ENCODE measurements around the gene LPP. TPM values are rescaled to one million over a fixed set of nuclear protein-coding genes. Genes with fewer than 3 reads are reported as not detected.

The LPP gene
- total RNA-seq, 2 experiments from 2014 or later: 51.3 to 58.9 TPM

DNA sequence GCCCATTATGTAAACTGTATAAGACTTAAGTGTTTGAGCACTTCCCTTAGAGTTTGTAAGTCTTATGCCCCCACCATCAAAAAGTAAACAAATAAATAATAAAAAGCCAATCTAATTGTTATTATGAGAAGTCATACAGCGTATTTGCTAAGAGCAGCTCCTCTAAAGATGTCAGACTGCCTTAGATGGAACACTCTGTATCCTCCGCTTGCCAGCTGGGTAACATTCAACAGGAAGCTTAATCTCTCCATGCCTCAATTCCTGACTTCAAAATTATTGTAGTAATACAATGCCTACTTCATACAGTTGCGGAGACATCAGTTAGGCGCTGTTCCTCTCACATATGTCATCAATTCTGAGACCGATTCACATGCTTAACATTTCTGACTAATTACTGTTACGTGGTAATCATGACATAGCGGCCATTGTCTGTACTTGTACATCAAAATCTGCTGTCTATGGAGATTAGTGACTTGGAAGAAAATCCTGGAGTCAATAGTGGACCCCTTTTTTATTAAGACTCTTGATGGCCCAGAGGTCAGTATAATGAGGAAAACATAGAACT is 417.7 kb downstream of the LPP start:
- H3K36me3 Mint-ChIP-seq (ENCODE audit: low read depth): no peaks in the 10 kb centered on the region
- ChIA-PET POLR2A (no interaction called here), CTCF (no interaction called here)
- DNase-seq (no peak), ATAC-seq (no peak)
- H3K4me3 Mint-ChIP-seq: no peak overlapping the region
- no peaks in the 10 kb centered on the region for H3K27me3 Mint-ChIP-seq (ENCODE audit: low read depth)
- H3K4me1 Mint-ChIP-seq (ENCODE audit: low read depth): peaks cover 6% of the 10 kb centered on the region
- H3K9me3 Mint-ChIP-seq (ENCODE audit: insufficient read depth): no peaks in the 10 kb centered on the region
- H3K27ac Mint-ChIP-seq: no peak overlapping the region

DNA sequence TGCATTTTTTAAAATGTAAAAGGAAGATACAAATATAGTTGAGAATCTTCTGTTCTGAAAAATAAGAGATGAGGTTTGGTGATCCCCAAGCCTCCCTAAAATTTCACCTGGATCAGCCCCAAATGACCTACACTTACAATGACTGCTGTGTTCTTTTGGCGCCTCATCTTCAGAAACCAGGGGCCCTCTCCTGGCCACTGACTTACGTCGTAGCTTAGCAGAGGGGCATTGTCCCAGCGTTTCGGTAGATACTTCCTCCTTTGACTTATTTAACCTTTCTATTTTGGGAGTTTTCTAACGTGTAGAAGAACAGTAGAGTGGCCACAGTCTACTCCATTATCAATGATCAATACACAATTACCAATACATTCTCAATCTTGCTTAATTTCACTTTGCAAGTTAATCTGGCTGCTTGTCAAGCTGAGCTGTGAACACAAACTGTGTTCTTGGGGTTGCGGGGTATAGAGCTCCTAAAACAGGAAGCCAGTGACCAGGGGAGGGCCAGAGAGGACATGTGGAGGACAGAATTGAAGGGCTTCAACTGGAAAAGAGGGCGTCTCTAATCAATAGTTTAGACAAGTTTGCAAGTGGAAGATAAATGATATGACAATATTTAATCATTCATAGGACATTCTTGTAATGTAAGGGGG is 419.5 kb downstream of the LPP start:
- POLR2A ChIA-PET: no interaction called here
- Mint-ChIP-seq H3K4me3 (no peak overlapping the region), H3K27me3 (ENCODE audit: low read depth) (no peaks in the 10 kb centered on the region), H3K27ac (no peak overlapping the region), H3K4me1 (ENCODE audit: low read depth) (peaks cover 7% of the 10 kb centered on the region), H3K36me3 (ENCODE audit: low read depth) (no peaks in the 10 kb centered on the region), H3K9me3 (ENCODE audit: insufficient read depth) (no peaks in the 10 kb centered on the region)
- DNase-seq (no peak), ATAC-seq (no peak)
- CTCF ChIA-PET: interaction anchor here (1.4 to 2.0 kb wide), 2 partner anchors 383 to 833 kb away, joined by 3 to 4 read pairs; no protein-coding TSS in a partner anchor

DNA sequence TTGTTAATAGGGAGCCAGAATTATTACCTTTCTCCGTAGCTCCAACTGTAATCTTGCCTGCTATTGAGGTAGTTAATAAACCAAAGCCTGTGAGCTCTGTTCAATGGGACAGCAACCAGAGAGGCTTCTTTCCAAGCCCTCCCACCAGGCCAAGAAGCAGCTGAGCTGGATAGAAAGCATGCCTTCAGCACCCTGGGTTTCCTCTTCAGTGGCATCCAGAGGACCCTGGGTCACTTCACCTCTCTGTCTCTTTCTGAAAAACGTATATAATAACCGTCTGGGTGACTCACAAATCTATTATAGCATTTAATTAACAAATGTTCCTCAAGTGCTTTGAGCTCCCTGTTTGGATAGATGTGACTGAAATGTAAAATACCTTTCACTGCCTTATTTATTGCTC is 420.0 kb downstream of the LPP start:
- CTCF ChIA-PET: interaction anchor here (1.4 to 2.0 kb wide), 2 partner anchors 382 to 834 kb away, joined by 3 to 4 read pairs; no protein-coding TSS in a partner anchor
- POLR2A ChIA-PET: no interaction called here
- DNase-seq (no peak), ATAC-seq (no peak)
- no peaks in the 10 kb centered on the region for H3K9me3 Mint-ChIP-seq (ENCODE audit: insufficient read depth)
- no peak overlapping the region for H3K4me3 Mint-ChIP-seq
- H3K4me1 Mint-ChIP-seq (ENCODE audit: low read depth): peaks cover 2% of the 10 kb centered on the region
- H3K36me3 Mint-ChIP-seq (ENCODE audit: low read depth): no peaks in the 10 kb centered on the region
- H3K27ac Mint-ChIP-seq: no peak overlapping the region
- H3K27me3 Mint-ChIP-seq (ENCODE audit: low read depth): no peaks in the 10 kb centered on the region

DNA sequence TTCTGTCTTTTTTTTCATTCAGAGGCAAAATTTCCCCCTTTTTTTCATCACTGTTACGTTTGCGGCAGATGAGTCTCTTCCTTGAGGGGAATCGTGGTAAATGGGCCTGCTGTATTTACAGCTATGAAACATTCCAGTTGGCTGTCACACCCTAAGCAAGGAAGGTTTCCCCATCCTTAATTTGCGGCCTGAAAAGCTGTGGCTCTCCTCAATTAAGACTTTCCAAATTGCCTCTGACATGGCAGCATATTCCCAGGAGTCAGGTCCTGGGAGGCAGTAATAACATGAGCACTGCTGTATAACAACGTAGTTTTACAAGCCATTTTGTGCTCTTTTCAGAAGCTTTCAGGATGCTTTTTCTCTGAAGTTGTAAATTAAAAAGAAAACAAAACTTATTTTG is 420.9 kb downstream of the LPP start:
- DNase-seq (no peak), ATAC-seq (no peak)
- Mint-ChIP-seq H3K27ac (no peak overlapping the region), H3K4me3 (no peak overlapping the region), H3K9me3 (ENCODE audit: insufficient read depth) (no peaks in the 10 kb centered on the region), H3K27me3 (ENCODE audit: low read depth) (no peaks in the 10 kb centered on the region), H3K36me3 (ENCODE audit: low read depth) (no peaks in the 10 kb centered on the region), H3K4me1 (ENCODE audit: low read depth) (peaks cover 2% of the 10 kb centered on the region)
- POLR2A ChIA-PET: interaction anchor here (0.5 kb wide), 1 partner anchor 30 kb away, joined by 3 read pairs; no protein-coding TSS in a partner anchor
- CTCF ChIA-PET: interaction anchor here (2.0 kb wide), 1 partner anchor 834 kb away, joined by 4 read pairs; no protein-coding TSS in a partner anchor

DNA sequence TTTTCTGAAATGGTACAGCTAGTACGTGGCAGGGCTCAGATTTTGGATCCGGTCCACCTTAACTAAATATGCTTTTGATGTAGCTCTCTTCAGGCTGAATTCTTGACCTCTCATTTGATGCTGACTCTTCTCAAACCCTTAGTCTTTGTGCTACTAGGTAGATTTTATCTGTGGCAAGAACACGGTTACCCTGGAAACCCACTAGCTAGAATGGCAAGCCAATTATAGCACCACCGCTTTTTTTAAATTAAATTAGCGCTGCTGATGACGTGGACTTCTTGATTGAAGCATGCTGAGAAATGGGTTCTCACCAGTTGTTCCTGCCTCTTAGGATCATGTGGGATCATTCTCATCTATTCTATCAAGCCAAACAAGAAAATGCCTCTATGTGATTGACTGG is 421.5 kb downstream of the LPP start:
- ChIA-PET POLR2A (no interaction called here), CTCF (no interaction called here)
- DNase-seq: no peak
- no peak for ATAC-seq
- no peak overlapping the region for H3K4me3 Mint-ChIP-seq
- H3K27me3 Mint-ChIP-seq (ENCODE audit: low read depth): no peaks in the 10 kb centered on the region
- H3K9me3 Mint-ChIP-seq (ENCODE audit: insufficient read depth): no peaks in the 10 kb centered on the region
- peaks cover 2% of the 10 kb centered on the region for H3K4me1 Mint-ChIP-seq (ENCODE audit: low read depth)
- no peak overlapping the region for H3K27ac Mint-ChIP-seq
- no peaks in the 10 kb centered on the region for H3K36me3 Mint-ChIP-seq (ENCODE audit: low read depth)

- no peak overlapping the region for H3K27ac Mint-ChIP-seq
- DNase-seq (no peak), ATAC-seq (no peak)
- ChIA-PET POLR2A (no interaction called here), CTCF (no interaction called here)
- peaks cover 2% of the 10 kb centered on the region for H3K4me1 Mint-ChIP-seq (ENCODE audit: low read depth)
- H3K4me3 Mint-ChIP-seq: no peak overlapping the region
- H3K36me3 Mint-ChIP-seq (ENCODE audit: low read depth): no peaks in the 10 kb centered on the region
- no peaks in the 10 kb centered on the region for H3K9me3 Mint-ChIP-seq (ENCODE audit: insufficient read depth)
- H3K27me3 Mint-ChIP-seq (ENCODE audit: low read depth): no peaks in the 10 kb centered on the region
Observed at GRCh38 chr3:188577539-188577938, 423.6 kb downstream of the LPP start.

DNA sequence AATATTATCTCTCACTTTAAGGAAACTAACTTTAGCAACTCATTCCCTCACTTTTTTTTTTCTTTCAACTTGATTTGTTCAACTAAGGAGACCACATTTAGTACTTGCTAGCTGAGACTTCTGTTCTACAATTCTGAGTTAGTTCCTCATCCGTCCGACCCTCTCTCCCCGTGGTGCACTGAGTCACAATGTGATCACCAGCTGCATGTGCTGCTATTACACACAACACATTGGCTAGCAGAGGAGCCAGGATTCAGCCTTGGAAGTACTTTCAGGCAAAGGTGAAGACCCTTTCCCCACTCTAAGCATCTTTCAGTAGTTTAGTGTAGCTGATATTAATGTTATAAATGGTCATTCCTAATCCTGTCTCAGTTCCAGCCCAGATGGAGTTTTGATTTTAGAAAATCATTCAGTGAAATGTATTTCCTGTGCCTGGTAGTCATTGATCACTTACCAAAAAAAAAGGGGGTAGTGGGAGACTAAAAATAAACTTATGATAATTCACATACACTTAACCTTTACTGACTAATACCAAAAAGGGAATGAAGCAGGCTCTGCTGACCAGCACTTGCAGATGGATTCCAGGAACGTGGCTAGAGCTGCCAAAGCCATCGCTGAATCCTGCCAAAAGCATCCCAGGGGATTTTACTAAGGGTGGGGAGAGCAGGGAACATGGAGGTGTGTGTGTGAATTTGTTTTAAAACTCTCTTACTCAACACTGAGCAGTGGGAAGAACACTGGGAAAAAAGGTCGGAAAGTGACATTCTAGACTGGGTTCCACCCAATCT is 424.8 kb downstream of the LPP start:
- peaks cover 2% of the 10 kb centered on the region for H3K4me1 Mint-ChIP-seq (ENCODE audit: low read depth)
- H3K9me3 Mint-ChIP-seq (ENCODE audit: insufficient read depth): no peaks in the 10 kb centered on the region
- ChIA-PET CTCF (no interaction called here), POLR2A (no interaction called here)
- ATAC-seq: no peak
- H3K4me3 Mint-ChIP-seq: no peak overlapping the region
- no peaks in the 10 kb centered on the region for H3K27me3 Mint-ChIP-seq (ENCODE audit: low read depth)
- H3K27ac Mint-ChIP-seq: no peak overlapping the region
- no peaks in the 10 kb centered on the region for H3K36me3 Mint-ChIP-seq (ENCODE audit: low read depth)
- no peak for DNase-seq

GRCh38 chr3:188580223-188580622 is 426.3 kb downstream of the LPP start:
- DNase-seq (no peak), ATAC-seq (no peak)
- H3K4me1 Mint-ChIP-seq (ENCODE audit: low read depth): peaks cover 10% of the 10 kb centered on the region
- no peaks in the 10 kb centered on the region for H3K27me3 Mint-ChIP-seq (ENCODE audit: low read depth)
- no peaks in the 10 kb centered on the region for H3K9me3 Mint-ChIP-seq (ENCODE audit: insufficient read depth)
- H3K4me3 Mint-ChIP-seq: no peak overlapping the region
- H3K36me3 Mint-ChIP-seq (ENCODE audit: low read depth): no peaks in the 10 kb centered on the region
- CTCF ChIA-PET: no interaction called here
- POLR2A ChIA-PET: no interaction called here
- H3K27ac Mint-ChIP-seq: no peak overlapping the region

DNA sequence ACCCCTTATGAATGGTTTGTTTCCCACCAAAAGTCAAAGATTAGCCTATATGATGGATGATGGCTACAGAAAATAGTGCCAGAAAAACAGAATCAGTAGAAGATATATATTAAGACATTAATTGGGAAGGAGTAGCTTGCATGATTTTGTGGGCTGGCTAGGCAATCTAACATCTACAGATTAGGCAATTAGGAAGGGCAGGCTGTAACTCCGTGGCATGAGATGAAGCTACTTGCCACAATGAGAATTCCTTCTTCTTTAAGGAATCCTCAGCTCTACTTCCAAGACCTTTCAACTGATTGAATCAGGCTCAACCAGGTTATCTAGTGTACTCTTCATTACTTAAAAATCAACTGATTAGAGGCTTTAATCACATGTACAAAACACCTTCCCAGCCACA is 426.7 kb downstream of the LPP start:
- Mint-ChIP-seq H3K9me3 (ENCODE audit: insufficient read depth) (no peaks in the 10 kb centered on the region), H3K27me3 (ENCODE audit: low read depth) (no peaks in the 10 kb centered on the region), H3K27ac (no peak overlapping the region), H3K4me1 (ENCODE audit: low read depth) (peaks cover 12% of the 10 kb centered on the region), H3K4me3 (no peak overlapping the region), H3K36me3 (ENCODE audit: low read depth) (no peaks in the 10 kb centered on the region)
- CTCF ChIA-PET: no interaction called here
- ATAC-seq (no peak), DNase-seq (no peak)
- POLR2A ChIA-PET: no interaction called here

DNA sequence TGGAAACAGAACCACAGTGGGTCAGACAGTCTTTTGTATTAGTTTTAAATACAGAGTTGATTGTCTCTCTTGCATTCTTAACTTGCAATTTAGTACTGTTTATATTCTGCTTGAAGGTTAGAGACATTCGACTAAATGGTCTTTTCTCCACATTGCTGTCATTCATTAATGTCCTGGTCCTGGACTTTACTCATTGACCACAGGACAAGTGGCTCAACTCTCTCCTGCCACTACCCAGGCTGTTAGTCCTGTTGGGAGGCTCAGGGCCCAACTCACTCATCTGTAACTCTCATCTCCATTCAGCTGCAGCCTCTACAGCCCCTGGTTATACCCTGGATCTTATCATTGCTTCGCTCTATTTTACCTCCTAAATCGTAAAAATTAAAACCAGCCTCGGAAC is 427.4 kb downstream of the LPP start:
- no peaks in the 10 kb centered on the region for H3K27me3 Mint-ChIP-seq (ENCODE audit: low read depth)
- POLR2A ChIA-PET: no interaction called here

GRCh38 chr3:188581792-188582191 is 427.8 kb downstream of the LPP start:
- ChIA-PET CTCF (no interaction called here), POLR2A (no interaction called here)
- ATAC-seq: no peak
- Mint-ChIP-seq H3K4me3 (no peak overlapping the region), H3K4me1 (ENCODE audit: low read depth) (peaks cover 12% of the 10 kb centered on the region), H3K27ac (no peak overlapping the region), H3K9me3 (ENCODE audit: insufficient read depth) (no peaks in the 10 kb centered on the region), H3K27me3 (ENCODE audit: low read depth) (no peaks in the 10 kb centered on the region), H3K36me3 (ENCODE audit: low read depth) (no peaks in the 10 kb centered on the region)
- DNase-seq: no peak

More for the DNA sequence above, 427.4 kb downstream of the LPP start:
- no peak overlapping the region for H3K27ac Mint-ChIP-seq
- H3K36me3 Mint-ChIP-seq (ENCODE audit: low read depth): no peaks in the 10 kb centered on the region
- DNase-seq: no peak
- no peaks in the 10 kb centered on the region for H3K9me3 Mint-ChIP-seq (ENCODE audit: insufficient read depth)
- H3K4me3 Mint-ChIP-seq: no peak overlapping the region
- no peak for ATAC-seq
- peaks cover 12% of the 10 kb centered on the region for H3K4me1 Mint-ChIP-seq (ENCODE audit: low read depth)
- CTCF ChIA-PET: no interaction called here
